ENCODE data around the gene SORCS2.

The SORCS2 gene

DNA sequence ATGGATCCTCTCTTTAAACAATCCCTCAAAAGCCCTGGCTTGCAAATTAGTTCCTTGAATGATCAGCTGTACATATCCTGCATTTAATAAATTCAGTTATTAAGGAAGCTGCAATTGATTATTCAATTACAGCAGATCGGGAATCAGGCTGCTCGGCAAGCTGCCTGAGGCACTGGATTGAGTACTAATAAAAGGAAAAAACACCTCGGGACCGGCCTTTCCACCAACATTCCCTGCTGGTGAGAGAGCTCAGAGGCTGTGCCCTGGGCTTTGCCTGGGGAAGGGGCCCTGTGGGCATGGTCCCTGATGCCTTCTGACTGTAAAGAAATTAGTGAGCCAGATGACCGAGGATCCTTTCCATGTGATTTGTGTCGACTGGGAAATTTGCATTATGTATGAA lies 69.2 kb downstream of the SORCS2 start:
- in situ Hi-C loops (cut with HindIII; ENCODE audit: low sequenced_read_pairs) = no loop called here

- in situ Hi-C loops (cut with HindIII; ENCODE audit: low sequenced_read_pairs) = no loop called here
These were observed 69.8 kb downstream of the SORCS2 start for GRCh38 chr4:7262134-7262533.

DNA sequence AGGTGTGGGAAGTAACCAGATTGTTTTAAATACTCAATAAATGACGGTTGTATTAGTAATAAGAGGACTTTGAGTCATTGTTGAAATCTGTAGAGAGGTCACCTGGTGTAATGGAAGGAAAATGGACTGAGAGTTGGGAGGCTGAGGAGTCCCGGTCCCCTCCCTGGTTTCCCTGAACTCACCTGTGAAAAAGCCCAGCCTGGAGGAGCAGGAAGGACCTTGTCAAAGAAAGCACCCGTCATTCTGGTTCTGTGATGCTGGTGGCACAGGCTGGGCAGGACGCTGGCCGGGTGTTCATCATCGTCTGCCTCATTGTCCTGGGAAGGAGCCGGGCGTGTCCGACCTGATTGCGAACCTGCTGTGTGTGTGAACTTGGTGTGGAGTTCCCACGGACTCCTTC lies 70.8 kb downstream of the SORCS2 start:
- in situ Hi-C loops (cut with HindIII; ENCODE audit: low sequenced_read_pairs) = no loop called here

GRCh38 chr4:7264694-7265093 lies 72.4 kb downstream of the SORCS2 start:
- in situ Hi-C loops (cut with HindIII; ENCODE audit: low sequenced_read_pairs) = no loop called here

DNA sequence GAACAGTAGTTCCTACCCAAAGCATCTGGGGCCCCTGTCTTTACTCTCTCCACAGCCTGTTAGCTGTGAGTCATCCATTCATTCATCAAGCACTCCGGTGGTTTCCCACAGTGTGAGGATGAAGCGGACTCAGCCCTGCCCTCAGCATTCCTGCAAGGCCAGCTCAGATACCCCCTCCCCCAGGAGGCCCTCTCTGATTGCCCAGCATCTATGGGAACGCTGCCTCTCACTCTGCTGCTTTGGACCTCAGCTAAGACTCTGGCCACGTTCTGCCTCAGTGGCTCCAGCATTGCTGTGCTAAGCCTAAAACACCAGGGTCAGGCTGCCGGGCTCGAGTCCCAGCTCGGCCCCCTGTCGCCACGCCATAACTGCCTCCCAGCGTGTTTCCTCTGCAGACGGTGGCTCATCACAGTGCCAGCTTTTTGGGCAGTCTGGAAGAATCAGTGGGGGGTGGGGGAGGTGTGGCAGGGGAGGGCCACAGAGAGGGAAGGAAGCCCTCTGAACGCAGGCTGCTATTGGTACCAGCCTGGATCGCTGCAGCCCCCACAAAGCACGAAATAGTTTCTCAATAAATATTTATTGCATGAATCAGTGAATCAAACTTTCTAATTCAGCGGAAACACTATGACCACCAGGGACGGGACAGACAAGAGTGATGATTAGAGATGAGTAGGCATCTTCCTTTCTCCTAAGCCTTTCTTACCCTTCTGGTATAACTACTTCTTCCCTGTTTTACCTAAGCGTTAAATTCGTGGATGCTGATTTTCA lies 74.4 kb downstream of the SORCS2 start:
- in situ Hi-C loops (cut with HindIII; ENCODE audit: low sequenced_read_pairs) = no loop called here

- in situ Hi-C loops (cut with HindIII; ENCODE audit: low sequenced_read_pairs) = no loop called here
These were observed 75.5 kb downstream of the SORCS2 start for GRCh38 chr4:7267829-7268228.

DNA sequence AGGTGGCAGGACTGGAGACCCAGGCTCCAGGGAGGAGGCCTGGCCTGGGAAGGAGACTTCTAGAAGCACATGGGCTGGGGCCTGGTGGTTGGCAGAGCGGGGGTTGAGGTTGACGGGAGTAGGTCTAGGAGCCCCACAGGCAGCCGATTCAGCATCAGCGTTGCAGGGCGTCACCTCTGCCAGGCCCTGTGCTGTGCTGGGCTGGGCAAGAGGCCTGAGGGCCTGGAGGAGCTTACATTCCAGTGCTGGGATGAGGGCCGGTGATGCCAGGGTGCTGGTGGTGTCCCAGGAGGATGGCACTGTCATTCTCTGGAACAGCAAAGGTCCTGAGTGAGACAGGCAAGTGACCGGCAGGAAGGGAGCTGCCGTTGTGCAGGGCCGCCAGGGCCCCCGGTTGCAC lies 76.6 kb downstream of the SORCS2 start:
- in situ Hi-C loops (cut with HindIII; ENCODE audit: low sequenced_read_pairs) = no loop called here

GRCh38 chr4:7270121-7270520 lies 77.8 kb downstream of the SORCS2 start:
- in situ Hi-C loops (cut with HindIII; ENCODE audit: low sequenced_read_pairs) = no loop called here

DNA sequence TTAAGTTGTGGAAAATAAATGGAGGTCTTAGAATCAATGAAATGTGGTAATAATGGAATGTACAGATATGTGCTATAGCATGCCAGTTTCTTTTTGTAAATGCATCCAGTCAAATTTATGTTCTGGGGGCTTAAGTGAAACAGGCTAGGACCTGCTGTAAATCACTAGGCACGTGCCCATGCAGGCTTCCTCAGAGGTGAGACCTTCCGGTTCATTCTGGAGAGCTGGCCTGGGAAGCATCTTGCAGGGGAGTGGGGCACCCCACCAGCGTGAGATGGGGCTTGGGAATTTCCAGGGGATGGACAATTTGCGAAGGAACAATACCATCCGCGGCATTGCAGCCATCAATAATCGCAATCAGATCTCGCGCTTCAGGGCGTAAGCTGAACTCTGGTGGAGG lies 80.1 kb downstream of the SORCS2 start:
- in situ Hi-C loops (cut with HindIII; ENCODE audit: low sequenced_read_pairs) = no loop called here

- in situ Hi-C loops (cut with HindIII; ENCODE audit: low sequenced_read_pairs) = no loop called here
These were observed 81.5 kb downstream of the SORCS2 start for GRCh38 chr4:7273738-7274297.

DNA sequence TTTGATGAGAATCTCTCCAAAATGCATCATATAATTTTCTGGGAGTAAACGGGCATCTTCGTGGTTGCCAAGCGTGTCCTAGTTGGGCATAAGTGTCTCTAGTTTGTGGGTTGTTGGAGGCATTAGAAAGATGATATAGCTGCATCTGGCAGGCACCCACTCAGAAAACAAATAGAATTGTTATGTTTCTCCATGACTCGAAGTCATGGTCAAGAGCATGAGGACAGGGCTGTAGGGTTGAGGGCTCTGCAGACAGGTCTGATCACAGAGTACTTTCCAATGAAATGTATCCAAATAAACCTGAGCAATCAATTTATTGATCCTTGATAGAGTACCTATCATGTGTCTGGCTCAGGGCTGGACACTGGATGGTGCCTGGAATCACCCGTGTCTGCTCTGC lies 82.7 kb downstream of the SORCS2 start:
- in situ Hi-C loops (cut with HindIII; ENCODE audit: low sequenced_read_pairs) = no loop called here

DNA sequence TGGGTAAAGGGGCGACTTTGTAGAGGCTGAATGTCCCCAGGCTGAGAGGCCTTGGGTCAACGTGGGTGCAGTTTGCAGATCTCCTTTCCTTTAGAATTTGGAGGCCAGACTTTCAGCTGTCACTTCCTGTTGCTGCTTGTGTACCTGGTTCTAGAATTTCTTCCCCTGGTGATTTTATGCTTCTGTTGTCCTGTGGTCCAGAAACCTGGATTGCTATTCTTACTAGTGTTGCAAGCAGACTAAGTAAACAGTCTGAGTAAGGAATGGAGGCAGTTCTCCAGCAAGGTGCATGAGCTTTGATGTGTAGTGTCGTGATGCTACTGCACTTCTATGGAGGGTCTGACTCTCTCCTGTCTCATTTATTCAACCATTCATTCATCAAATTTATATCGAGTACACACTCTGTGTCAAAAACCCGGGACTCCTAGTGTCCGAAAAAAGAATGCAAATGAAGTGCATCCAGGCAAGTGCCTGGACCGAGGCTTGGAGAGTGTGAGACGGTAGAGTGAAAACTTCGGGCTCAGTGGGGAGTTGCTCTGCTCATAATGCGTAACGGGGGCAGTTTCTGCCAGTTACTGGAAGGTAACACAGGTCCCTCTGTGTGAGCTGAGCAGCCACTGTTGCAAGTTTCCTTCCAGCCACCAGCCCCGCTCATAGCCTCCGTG lies 83.3 kb downstream of the SORCS2 start:
- in situ Hi-C loops (cut with HindIII; ENCODE audit: low sequenced_read_pairs) = no loop called here

DNA sequence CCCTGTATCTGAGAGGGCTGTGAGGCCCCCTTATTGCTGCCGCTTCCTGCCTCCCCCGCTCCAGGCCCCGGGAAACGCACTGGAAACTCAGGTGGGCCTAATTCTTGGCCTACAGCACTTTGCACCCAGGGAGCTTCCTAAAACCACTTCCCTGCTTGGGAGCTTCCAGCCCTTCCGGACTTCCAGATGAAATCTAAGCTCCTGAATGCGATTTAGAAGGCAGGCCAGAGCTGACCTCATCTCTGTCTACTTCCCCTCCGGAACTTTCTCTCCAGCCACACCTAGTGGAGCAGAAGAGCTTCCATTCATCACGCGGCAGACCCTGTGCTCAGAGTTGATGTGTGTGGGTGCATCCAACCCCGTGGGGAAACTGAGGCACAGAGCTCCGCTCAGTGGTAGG lies 84.2 kb downstream of the SORCS2 start:
- in situ Hi-C loops (cut with HindIII; ENCODE audit: low sequenced_read_pairs) = no loop called here

DNA sequence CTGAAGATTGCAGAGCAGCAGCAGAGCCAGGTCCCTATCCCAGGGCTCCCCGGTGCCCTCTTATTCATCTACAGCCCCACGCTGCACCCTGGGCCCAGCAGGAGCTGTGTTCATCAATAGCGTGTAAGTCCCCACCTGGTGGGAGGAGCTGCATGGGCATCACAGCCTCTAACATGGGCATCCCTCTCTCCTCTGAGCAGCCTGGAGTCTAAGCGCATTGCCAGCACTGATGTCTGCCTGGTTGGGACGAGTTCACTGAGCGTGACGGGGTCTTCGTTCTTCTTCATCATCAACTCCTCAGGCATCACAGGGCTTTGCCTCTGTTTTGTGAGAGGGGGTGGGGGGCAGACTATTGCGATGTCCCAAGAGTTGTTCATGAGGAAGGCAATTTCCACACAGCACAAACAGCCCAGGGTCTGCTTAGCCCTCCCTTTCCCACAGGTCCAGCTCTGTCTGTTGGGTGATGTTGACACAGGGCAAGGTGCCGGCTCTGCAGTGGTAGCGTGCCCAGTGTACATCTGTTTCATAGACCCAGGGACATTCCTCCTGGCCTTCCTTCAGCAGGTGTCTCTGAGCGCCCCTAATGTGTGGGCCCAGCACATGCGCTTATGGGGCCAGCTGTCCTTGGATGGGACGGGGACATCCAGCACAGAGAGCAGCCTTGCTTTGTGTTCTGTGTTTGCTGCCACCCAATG lies 85.9 kb downstream of the SORCS2 start:
- in situ Hi-C loops (cut with HindIII; ENCODE audit: low sequenced_read_pairs) = no loop called here

GRCh38 chr4:7278981-7279380 lies 86.6 kb downstream of the SORCS2 start:
- in situ Hi-C loops (cut with HindIII; ENCODE audit: low sequenced_read_pairs) = no loop called here

DNA sequence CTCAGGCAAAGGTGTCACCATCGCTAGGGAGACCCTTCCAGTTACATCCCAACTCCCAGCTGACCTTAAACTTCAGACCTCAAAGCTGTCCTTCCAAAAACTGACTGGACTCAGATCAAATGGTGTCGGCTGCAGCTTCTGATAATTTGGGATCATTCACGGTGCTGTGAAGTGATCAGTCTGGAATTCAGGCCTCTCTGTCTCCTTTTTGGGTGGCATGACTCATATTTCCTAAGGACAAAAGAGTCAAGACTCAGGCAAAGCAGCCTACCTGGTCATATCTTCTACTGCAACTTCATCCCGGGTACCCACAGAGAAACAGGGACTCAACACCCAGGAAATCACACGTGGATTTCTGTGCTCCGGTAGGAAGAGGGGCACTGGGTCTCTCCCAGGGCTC lies 87.6 kb downstream of the SORCS2 start:
- in situ Hi-C loops (cut with HindIII; ENCODE audit: low sequenced_read_pairs) = no loop called here

GRCh38 chr4:7280926-7281690 lies 88.8 kb downstream of the SORCS2 start:
- in situ Hi-C loops (cut with HindIII; ENCODE audit: low sequenced_read_pairs) = no loop called here

GRCh38 chr4:7281691-7282665 lies 89.6 kb downstream of the SORCS2 start:
- in situ Hi-C loops (cut with HindIII; ENCODE audit: low sequenced_read_pairs) = no loop called here

DNA sequence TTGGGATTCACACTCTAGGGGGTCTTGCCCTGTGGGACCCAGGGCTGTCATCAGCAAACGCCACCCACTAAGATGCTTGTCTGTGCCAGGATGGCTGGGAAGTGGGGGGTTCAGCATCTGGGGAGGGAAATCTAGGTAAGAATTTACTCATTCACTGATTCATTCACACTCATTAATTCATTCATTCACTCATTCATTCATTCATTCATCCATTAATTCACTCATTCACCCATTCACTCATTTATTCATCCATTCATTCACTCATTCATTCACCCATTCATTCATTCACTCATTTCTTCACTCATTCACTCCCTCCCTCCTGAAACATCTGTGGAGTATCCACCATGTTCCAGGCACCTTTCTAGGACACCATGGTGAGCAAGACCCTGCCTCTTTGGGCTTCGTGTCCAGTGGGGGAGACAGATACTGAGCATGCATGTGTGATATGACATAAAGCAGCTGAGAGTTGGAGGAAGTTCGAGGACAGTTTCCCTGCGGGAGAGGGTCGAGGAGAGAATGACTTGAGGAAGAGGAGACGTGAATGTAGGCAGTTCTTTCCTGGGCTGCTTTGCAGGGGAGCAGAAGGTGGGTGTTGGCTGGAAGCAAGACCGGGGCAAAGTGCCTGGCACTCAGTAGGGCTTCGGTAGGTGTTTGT lies 90.6 kb downstream of the SORCS2 start:
- in situ Hi-C loops (cut with HindIII; ENCODE audit: low sequenced_read_pairs) = no loop called here

All from DLD1 (cell line).